ENCODE measurements around the gene NPW.

The NPW gene

GRCh38 chr16:2034696-2035430 is 15.3 kb downstream of the NPW start:
- no peak for DNase-seq

- DNase-seq = peak in 4 of 58 donors; percentile 7 to 52 (median 28)
Measured at GRCh38 chr16:2035431-2036199, 16.0 kb downstream of the NPW start.

GRCh38 chr16:2036200-2036966 is 16.8 kb downstream of the NPW start:
- no peak for DNase-seq

- DNase-seq = no peak
Measured at GRCh38 chr16:2037115-2037514, 17.5 kb downstream of the NPW start.

- DNase-seq = no peak
Measured at GRCh38 chr16:2037647-2038381, 18.2 kb downstream of the NPW start.

- DNase-seq = no peak
Measured at GRCh38 chr16:2038382-2039231, 19.0 kb downstream of the NPW start.

- DNase-seq = peak in 2 of 58 donors; percentile 11 to 14
Measured at GRCh38 chr16:2039274-2040031, 19.9 kb downstream of the NPW start.

- no peak for DNase-seq
Measured at GRCh38 chr16:2040041-2040786, 20.6 kb downstream of the NPW start.

GRCh38 chr16:2040787-2041522 is 21.4 kb downstream of the NPW start:
- no peak for DNase-seq

GRCh38 chr16:2042171-2042985 is 22.8 kb downstream of the NPW start:
- DNase-seq = no peak

- no peak for DNase-seq
Measured at GRCh38 chr16:2042986-2043666, 23.5 kb downstream of the NPW start.

GRCh38 chr16:2043667-2044451 is 24.3 kb downstream of the NPW start:
- peak in 29 of 58 donors; percentile 6 to 70 (median 32) for DNase-seq

GRCh38 chr16:2044541-2044940 is 25.0 kb downstream of the NPW start:
- no peak for DNase-seq

- no peak for DNase-seq
Measured at GRCh38 chr16:2045965-2046892, 26.6 kb downstream of the NPW start.
